HepG2 (cell line): ENCODE measurements around the gene GRB7. TPM values are rescaled to one million over a fixed set of nuclear protein-coding genes. Genes with fewer than 3 reads are reported as not detected.

ENCODE experiments used
- ATAC-seq: fragments of 200-7000 bp; cut with Tn5 transposase; 3 replicates; pipeline ENCODE4 v1.9.1; 2020; ENCODE audit warnings: mild to moderate bottlenecking, moderate library complexity
- BruUV-seq: library from RNA; stranded (reverse); fragments of 400-500 nt; replicated peaks from 2 replicates; lab custom pipeline; 2021; lab: Mats Ljungman, UMichigan
- CTCF ChIA-PET: fragments of 300-600 bp; formaldehyde crosslinking; extraction: SDS; loops from one replicate; lab custom pipeline; 2021; ENCODE audit warnings: low total read pairs, inconsistent platforms, low intra/inter-chr PET ratio; lab: Yijun Ruan, JAX
- POLR2A ChIA-PET: fragments of 350-600 bp; sonication (Branson Sonifier 250); formaldehyde crosslinking; loops from one replicate; lab custom pipeline; 2020; ENCODE audit warnings: antibody characterized with exemption, inconsistent platforms; lab: Yijun Ruan, JAX
- DNase-seq: peaks from one replicate; pipeline ENCODE4 v3.0.0-alpha.2; 2015; ENCODE audit warnings: low spot score
- FAIRE-seq: peaks from 3 replicates; lab custom pipeline; 2011; peaks lifted over from hg19 to GRCh38; lab: Jason Lieb, UNC
- H2AFZ ChIP-seq: one replicate; pipeline ENCODE4 v1.6.1; 2011; ENCODE audit warnings: low read length, inconsistent platforms
- H3K27ac ChIP-seq: fragments of 300-600 bp; 3 replicates; pipeline ENCODE4 v1.8.0; 2011; ENCODE audit warnings: mixed run types, mild to moderate bottlenecking, mixed read lengths, low read length, inconsistent platforms; ENCODE audit not compliant: insufficient read depth; ENCODE audit errors: extremely low read length
- H3K27me3 ChIP-seq, 2 experiments: fragments of 200-600 bp in 1 of 2; 2 replicates in 1 of 2; 3 replicates in 1 of 2; pipeline versions ENCODE4 v1.6.0 to v1.8.0; 2011; ENCODE audit warnings: low read length in 2 of 2, mild to moderate bottlenecking in 2 of 2, moderate library complexity in 2 of 2, inconsistent platforms in 1 of 2; ENCODE audit not compliant: insufficient read depth in 2 of 2, control insufficient read depth in 1 of 2
- H3K36me3 ChIP-seq, 2 experiments: fragments of 200-600 bp in 1 of 2; replicated peaks in 1 of 2; 2 replicates in 1 of 2; 3 replicates in 1 of 2; pipeline versions ENCODE4 v1.5.1 to v1.8.0; 2011; ENCODE audit warnings: low read length in 2 of 2, inconsistent platforms in 1 of 2; ENCODE audit not compliant: insufficient read depth in 2 of 2, control insufficient read depth in 1 of 2
- H3K4me1 ChIP-seq: 2 replicates; pipeline ENCODE4 v1.5.1; 2012; ENCODE audit warnings: low read length, inconsistent platforms; ENCODE audit not compliant: insufficient read depth
- H3K4me2 ChIP-seq: 2 replicates; pipeline ENCODE4 v1.6.0; 2011; ENCODE audit warnings: low read depth, low read length, inconsistent platforms
- H3K4me3 ChIP-seq, 3 experiments: fragments of 200-600 bp in 1 of 3; sonication (generic), shearing (Covaris generic) in 1 of 3; replicated peaks in 1 of 3; 2 replicates each; pipeline ENCODE4 v1.5.1; 2011 to 2016; ENCODE audit warnings: low read length in 3 of 3, inconsistent platforms in 2 of 3, low read depth in 2 of 3, mild to moderate bottlenecking in 2 of 3, control low read depth in 1 of 3, mixed read lengths in 1 of 3; ENCODE audit not compliant: insufficient read depth in 1 of 3
- H3K79me2 ChIP-seq: one replicate; pipeline ENCODE4 v1.6.1; 2011; ENCODE audit warnings: low read length, inconsistent platforms; ENCODE audit not compliant: insufficient read depth
- H3K9ac ChIP-seq: 2 replicates; pipeline ENCODE4 v1.6.0; 2011; ENCODE audit warnings: mild to moderate bottlenecking, low read depth, low read length, inconsistent platforms; ENCODE audit not compliant: insufficient read depth
- H3K9me3 ChIP-seq: 2 replicates; pipeline ENCODE4 v1.5.1; 2012; ENCODE audit warnings: mild to moderate bottlenecking, low read length
- H4K20me1 ChIP-seq: 2 replicates; pipeline ENCODE4 v1.6.0; 2011; ENCODE audit warnings: inconsistent platforms, mild to moderate bottlenecking, low read length, moderate library complexity; ENCODE audit not compliant: insufficient read depth
- HIVEP1 ChIP-seq: sonication (generic); formaldehyde crosslinking; IDR thresholded peaks from 2 replicates; pipeline ENCODE4 v1.4.0; 2020; ENCODE audit warnings: mild to moderate bottlenecking, missing genetic modification reagents
- HNRNPL ChIP-seq: fragments of 200-400 bp; formaldehyde crosslinking; IDR thresholded peaks from 2 replicates; pipeline ENCODE4 v1.6.1; 2017; ENCODE audit warnings: mild to moderate bottlenecking, low read depth, low read length
- RBM39 ChIP-seq: fragments of 200-400 bp; formaldehyde crosslinking; IDR thresholded peaks from one replicate; pipeline ENCODE4 v1.6.1; 2018; ENCODE audit warnings: antibody characterized with exemption, mild to moderate bottlenecking, low read depth, low read length; ENCODE audit not compliant: poor library complexity, severe bottlenecking
- SALL2 ChIP-seq: sonication (generic); formaldehyde crosslinking; IDR thresholded peaks from 2 replicates; pipeline ENCODE4 v1.8.1; 2023; ENCODE audit warnings: mild to moderate bottlenecking, missing genetic modification reagents, inconsistent platforms
- TBX3 ChIP-seq: fragments of 450-650 bp; IDR thresholded peaks from 2 replicates; pipeline ENCODE4 v1.6.1; 2017; ENCODE audit warnings: antibody characterized with exemption, mild to moderate bottlenecking, inconsistent platforms, borderline replicate concordance
- TEAD3 ChIP-seq: optimal IDR thresholded peaks from 2 replicates; pipeline ENCODE3; 2016; ENCODE audit warnings: borderline replicate concordance
- ZBTB7A ChIP-seq: sonication (generic); formaldehyde crosslinking; IDR thresholded peaks from 2 replicates; pipeline ENCODE4 v1.8.0; 2022; ENCODE audit warnings: mild to moderate bottlenecking, missing genetic modification reagents
- ZNF337 ChIP-seq: sonication (generic); formaldehyde crosslinking; IDR thresholded peaks from 2 replicates; pipeline ENCODE4 v1.5.1; 2020; ENCODE audit warnings: missing genetic modification reagents, low read depth, mild to moderate bottlenecking, borderline replicate concordance
- ZNF672 ChIP-seq: sonication (generic); formaldehyde crosslinking; IDR thresholded peaks from 2 replicates; pipeline ENCODE4 v1.8.1; 2022; ENCODE audit warnings: missing genetic modification reagents
- WGBS: methylation state at CpG from one replicate; pipeline ENCODE4 v1.1.6; 2017; ENCODE audit warnings: low lambda C conversion rate; 5-methylcytosine and 5-hydroxymethylcytosine counted together
- in situ Hi-C: cut with HindIII; loops from 2 replicates; pipeline ENCODE4 v1.10.0; 2017; ENCODE audit warnings: low pct_unique_long_range_greater_than_20kb; ENCODE audit not compliant: extremely low pct_ligation_motif_present
- intact Hi-C: fragments of 100-400 bp; cut with micrococcal nuclease; formaldehyde crosslinking; loops from one replicate; pipeline ENCODE4 v1.10.0; 2022; ENCODE audit not compliant: unreplicated experiment
- polyA plus RNA-seq, 8 experiments: library from polyadenylated mRNA; depleted of rRNA in 3 of 8; stranded (reverse) in 7 of 8; unstranded in 1 of 8; fragments of >200 nt; fragmentation: Illumina TruSeq in 4 of 8; extraction: Trizol in 4 of 8; gene quantifications; 2 replicates each; pipeline versions ENCODE4 v1.2.1 to v1.2.3, GENCODE V29; 2011 to 2016; ENCODE audit warnings: low read depth in 4 of 8, missing spikeins in 1 of 8, mixed read lengths in 1 of 8; ENCODE audit not compliant: insufficient read depth in 1 of 8
- total RNA-seq, 5 experiments: library from RNA; depleted of rRNA; stranded (reverse); fragments of >200 nt; fragmentation: Illumina TruSeq; extraction: Trizol; gene quantifications; 2 replicates each; pipeline ENCODE4 v1.2.3, GENCODE V29; 2016; ENCODE audit warnings: low read depth in 1 of 5

GRB7 gene
- total and polyA plus RNA-seq, 2 of the 13 experiments (the other 11 are each of a cell fraction or from before 2014, with no cell fraction given): 60.2 to 77.7 TPM

- H3K4me3 ChIP-seq: no peak overlapping the region
- H3K4me2 ChIP-seq: no peak overlapping the region
- intact Hi-C loops: no loop called here
- CTCF ChIA-PET: interaction anchor here (2.3 kb wide), 1 partner anchor 38 kb away, joined by 14 read pairs; no protein-coding TSS in a partner anchor
- in situ Hi-C loops: no loop called here
- H3K9ac ChIP-seq: no peak overlapping the region
- H3K27me3 ChIP-seq: no peaks in the 10 kb centered on the region
- DNase-seq (no peak), FAIRE-seq (no peak), ATAC-seq (no peak)
- peak; percentile 55; the same call in 1 of the 2 replicates for TF ChIP-seq HNRNPL
- TF ChIP-seq RBM39: no peak
- TF ChIP-seq TEAD3 (CRISPR knock-in tag): no peak
- TF ChIP-seq TBX3: no peak
- no peak for TF ChIP-seq ZNF672
- TF ChIP-seq ZNF337 (CRISPR knock-in tag): no peak
- TF ChIP-seq HIVEP1: no peak
- TF ChIP-seq SALL2: no peak
- no peak for TF ChIP-seq ZBTB7A (CRISPR knock-in tag)
- no peaks in the 10 kb centered on the region for H4K20me1 ChIP-seq
- no TSS peak for BruUV-seq
- no peak overlapping the region for H2AFZ ChIP-seq
- H3K36me3 ChIP-seq: peaks cover 26 to 75% of the 10 kb centered on the region in 2 experiments
- POLR2A ChIA-PET: no interaction called here
- 98% methylated on average over 11 of the region's 11 CpGs for WGBS
- no peak overlapping the region for H3K27ac ChIP-seq
- no peaks in the 10 kb centered on the region for H3K4me1 ChIP-seq
- no peaks in the 10 kb centered on the region for H3K9me3 ChIP-seq
- no peaks in the 10 kb centered on the region for H3K79me2 ChIP-seq
Measured at GRCh38 chr17:39716879-39717536, 20.7 kb upstream of the GRB7 start.
